Measurements from ENCODE around the gene NANOS3. TPM values are rescaled to one million over a fixed set of nuclear protein-coding genes. Genes with fewer than 3 reads are reported as not detected.

The NANOS3 gene
- total and polyA plus RNA-seq, 2 of the 13 experiments (the other 11 are each of a cell fraction or from before 2014, with no cell fraction given), result 0.21 TPM; not detected in 1

DNA sequence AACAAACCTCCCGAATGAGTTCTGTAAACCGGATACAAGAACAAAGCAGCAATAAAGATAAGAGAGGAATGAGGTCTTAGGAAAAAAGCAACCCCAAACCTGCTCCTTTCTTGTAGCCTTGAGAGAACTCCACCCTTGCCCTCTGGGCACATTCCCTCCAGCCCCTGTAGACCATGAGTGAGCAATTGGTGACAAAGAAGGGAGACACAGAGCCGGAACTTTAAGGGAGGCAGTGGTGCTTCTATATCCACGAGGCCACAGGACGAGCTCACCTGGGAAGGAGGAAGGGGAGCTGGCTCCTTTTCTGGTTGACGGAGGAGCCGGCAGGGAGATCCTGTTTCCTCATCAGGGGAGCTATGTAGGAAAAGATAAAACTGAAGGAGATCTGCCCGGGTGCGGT lies 15.9 kb downstream of the NANOS3 start (continued):
- TF ChIP-seq, protein P1, sequence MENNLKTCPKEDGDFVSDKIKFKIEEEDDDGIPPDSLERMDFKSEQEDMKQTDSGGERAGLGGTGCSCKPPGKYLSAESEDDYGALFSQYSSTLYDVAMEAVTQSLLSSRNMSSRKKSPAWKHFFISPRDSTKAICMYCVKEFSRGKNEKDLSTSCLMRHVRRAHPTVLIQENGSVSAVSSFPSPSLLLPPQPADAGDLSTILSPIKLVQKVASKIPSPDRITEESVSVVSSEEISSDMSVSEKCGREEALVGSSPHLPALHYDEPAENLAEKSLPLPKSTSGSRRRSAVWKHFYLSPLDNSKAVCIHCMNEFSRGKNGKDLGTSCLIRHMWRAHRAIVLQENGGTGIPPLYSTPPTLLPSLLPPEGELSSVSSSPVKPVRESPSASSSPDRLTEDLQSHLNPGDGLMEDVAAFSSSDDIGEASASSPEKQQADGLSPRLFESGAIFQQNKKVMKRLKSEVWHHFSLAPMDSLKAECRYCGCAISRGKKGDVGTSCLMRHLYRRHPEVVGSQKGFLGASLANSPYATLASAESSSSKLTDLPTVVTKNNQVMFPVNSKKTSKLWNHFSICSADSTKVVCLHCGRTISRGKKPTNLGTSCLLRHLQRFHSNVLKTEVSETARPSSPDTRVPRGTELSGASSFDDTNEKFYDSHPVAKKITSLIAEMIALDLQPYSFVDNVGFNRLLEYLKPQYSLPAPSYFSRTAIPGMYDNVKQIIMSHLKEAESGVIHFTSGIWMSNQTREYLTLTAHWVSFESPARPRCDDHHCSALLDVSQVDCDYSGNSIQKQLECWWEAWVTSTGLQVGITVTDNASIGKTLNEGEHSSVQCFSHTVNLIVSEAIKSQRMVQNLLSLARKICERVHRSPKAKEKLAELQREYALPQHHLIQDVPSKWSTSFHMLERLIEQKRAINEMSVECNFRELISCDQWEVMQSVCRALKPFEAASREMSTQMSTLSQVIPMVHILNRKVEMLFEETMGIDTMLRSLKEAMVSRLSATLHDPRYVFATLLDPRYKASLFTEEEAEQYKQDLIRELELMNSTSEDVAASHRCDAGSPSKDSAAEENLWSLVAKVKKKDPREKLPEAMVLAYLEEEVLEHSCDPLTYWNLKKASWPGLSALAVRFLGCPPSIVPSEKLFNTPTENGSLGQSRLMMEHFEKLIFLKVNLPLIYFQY (CRISPR knock-in tag; IDR thresholded peaks at IDR 0.05; ENCODE audit: borderline replicate concordance), result no peak

DNA sequence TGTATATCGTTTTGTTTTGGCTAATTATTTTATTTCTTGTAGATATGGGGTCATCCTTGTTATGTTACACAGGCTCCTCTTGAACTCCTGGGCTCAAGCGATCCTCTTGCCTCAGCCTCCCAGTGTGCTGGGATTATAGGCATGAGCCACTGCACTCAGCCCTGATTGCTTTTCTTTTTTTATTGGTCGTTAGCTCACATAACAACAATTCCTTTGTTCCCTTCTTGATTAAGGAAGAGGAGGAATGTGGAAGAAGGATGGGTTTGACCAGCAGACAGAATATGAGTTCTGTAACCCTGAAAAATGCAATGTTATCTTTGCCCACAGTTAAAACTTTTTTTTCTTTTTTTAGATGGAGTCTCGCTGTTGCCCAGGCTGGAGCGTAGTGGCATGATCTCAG lies 17.6 kb downstream of the NANOS3 start:
- no peak overlapping the region for H3K9ac ChIP-seq (ENCODE audit: insufficient read depth, low read depth, low read length)
- ChIA-PET CTCF (ENCODE audit: low intra/inter-chr PET ratio, low total read pairs) (no interaction called here), POLR2A (no interaction called here)
- no peaks in the 10 kb centered on the region for H3K79me2 ChIP-seq (ENCODE audit: insufficient read depth, low read length)
- peaks cover 15% of the 10 kb centered on the region for H3K4me1 ChIP-seq (ENCODE audit: insufficient read depth, low read length)
- ATAC-seq, result no peak
- intact Hi-C loops (cut with micrococcal nuclease; ENCODE audit: unreplicated experiment), result no loop called here
- no peak overlapping the region for H3K4me3 ChIP-seq (replicated peaks in 1 of 3; ENCODE audit: insufficient read depth in 1 of 3, low read depth in 2 of 3, low read length in 3 of 3)
- BruUV-seq (replicated peaks), result no TSS peak
- TF ChIP-seq, protein P2, sequence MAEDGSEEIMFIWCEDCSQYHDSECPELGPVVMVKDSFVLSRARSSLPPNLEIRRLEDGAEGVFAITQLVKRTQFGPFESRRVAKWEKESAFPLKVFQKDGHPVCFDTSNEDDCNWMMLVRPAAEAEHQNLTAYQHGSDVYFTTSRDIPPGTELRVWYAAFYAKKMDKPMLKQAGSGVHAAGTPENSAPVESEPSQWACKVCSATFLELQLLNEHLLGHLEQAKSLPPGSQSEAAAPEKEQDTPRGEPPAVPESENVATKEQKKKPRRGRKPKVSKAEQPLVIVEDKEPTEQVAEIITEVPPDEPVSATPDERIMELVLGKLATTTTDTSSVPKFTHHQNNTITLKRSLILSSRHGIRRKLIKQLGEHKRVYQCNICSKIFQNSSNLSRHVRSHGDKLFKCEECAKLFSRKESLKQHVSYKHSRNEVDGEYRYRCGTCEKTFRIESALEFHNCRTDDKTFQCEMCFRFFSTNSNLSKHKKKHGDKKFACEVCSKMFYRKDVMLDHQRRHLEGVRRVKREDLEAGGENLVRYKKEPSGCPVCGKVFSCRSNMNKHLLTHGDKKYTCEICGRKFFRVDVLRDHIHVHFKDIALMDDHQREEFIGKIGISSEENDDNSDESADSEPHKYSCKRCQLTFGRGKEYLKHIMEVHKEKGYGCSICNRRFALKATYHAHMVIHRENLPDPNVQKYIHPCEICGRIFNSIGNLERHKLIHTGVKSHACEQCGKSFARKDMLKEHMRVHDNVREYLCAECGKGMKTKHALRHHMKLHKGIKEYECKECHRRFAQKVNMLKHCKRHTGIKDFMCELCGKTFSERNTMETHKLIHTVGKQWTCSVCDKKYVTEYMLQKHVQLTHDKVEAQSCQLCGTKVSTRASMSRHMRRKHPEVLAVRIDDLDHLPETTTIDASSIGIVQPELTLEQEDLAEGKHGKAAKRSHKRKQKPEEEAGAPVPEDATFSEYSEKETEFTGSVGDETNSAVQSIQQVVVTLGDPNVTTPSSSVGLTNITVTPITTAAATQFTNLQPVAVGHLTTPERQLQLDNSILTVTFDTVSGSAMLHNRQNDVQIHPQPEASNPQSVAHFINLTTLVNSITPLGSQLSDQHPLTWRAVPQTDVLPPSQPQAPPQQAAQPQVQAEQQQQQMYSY (CRISPR knock-in tag; IDR thresholded peaks at IDR 0.05), result no peak
- TF ChIP-seq TAF1 (CRISPR knock-in tag; IDR thresholded peaks at IDR 0.05) (no peak), HNRNPLL (IDR thresholded peaks at IDR 0.05; ENCODE audit: low read depth, low read length, poor library complexity, severe bottlenecking) (no peak), ZNF230 (CRISPR knock-in tag; IDR thresholded peaks at IDR 0.05) (no peak), MATR3 (CRISPR knock-in tag; IDR thresholded peaks at IDR 0.05) (no peak)
- TF ChIP-seq, protein P3, sequence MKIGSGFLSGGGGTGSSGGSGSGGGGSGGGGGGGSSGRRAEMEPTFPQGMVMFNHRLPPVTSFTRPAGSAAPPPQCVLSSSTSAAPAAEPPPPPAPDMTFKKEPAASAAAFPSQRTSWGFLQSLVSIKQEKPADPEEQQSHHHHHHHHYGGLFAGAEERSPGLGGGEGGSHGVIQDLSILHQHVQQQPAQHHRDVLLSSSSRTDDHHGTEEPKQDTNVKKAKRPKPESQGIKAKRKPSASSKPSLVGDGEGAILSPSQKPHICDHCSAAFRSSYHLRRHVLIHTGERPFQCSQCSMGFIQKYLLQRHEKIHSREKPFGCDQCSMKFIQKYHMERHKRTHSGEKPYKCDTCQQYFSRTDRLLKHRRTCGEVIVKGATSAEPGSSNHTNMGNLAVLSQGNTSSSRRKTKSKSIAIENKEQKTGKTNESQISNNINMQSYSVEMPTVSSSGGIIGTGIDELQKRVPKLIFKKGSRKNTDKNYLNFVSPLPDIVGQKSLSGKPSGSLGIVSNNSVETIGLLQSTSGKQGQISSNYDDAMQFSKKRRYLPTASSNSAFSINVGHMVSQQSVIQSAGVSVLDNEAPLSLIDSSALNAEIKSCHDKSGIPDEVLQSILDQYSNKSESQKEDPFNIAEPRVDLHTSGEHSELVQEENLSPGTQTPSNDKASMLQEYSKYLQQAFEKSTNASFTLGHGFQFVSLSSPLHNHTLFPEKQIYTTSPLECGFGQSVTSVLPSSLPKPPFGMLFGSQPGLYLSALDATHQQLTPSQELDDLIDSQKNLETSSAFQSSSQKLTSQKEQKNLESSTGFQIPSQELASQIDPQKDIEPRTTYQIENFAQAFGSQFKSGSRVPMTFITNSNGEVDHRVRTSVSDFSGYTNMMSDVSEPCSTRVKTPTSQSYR (CRISPR knock-in tag; IDR thresholded peaks at IDR 0.05; ENCODE audit: borderline replicate concordance), result no peak
- 74% methylated on average over 5 of the region's 5 CpGs for whole genome bisulfite sequencing (ENCODE audit: low lambda C conversion rate)
- no peaks in the 10 kb centered on the region for H3K9me3 ChIP-seq (ENCODE audit: low read length)
- no peak overlapping the region for H3K27ac ChIP-seq (ENCODE audit: extremely low read length, insufficient read depth, low read length)
- DNase-seq (ENCODE audit: low spot score), result no peak
- no peaks in the 10 kb centered on the region for H4K20me1 ChIP-seq (ENCODE audit: insufficient read depth, low read length)
- no peaks in the 10 kb centered on the region for H3K27me3 ChIP-seq (ENCODE audit: control insufficient read depth in 1 of 2, insufficient read depth in 2 of 2, low read length in 2 of 2)
- in situ Hi-C loops (cut with HindIII; ENCODE audit: extremely low pct_ligation_motif_present, low pct_unique_long_range_greater_than_20kb), result loop anchor here (25.0 kb wide), 1 partner anchor 518 kb away; the partner anchor contains the start of gene DDX39A
- H3K36me3 ChIP-seq (replicated peaks in 1 of 2; ENCODE audit: control insufficient read depth in 1 of 2, insufficient read depth in 2 of 2, low read length in 2 of 2), result no peaks in the 10 kb centered on the region
- H2AFZ ChIP-seq (ENCODE audit: low read length), result no peak overlapping the region
- no peak for FAIRE-seq
- H3K4me2 ChIP-seq (ENCODE audit: low read depth, low read length), result no peak overlapping the region

Data from HepG2 (cell line).